Measurements from ENCODE around the gene SHMT2.
A peak's percentile ranks its signal among the peaks of the same experiment; 100 is the strongest.

SHMT2 gene

DNA sequence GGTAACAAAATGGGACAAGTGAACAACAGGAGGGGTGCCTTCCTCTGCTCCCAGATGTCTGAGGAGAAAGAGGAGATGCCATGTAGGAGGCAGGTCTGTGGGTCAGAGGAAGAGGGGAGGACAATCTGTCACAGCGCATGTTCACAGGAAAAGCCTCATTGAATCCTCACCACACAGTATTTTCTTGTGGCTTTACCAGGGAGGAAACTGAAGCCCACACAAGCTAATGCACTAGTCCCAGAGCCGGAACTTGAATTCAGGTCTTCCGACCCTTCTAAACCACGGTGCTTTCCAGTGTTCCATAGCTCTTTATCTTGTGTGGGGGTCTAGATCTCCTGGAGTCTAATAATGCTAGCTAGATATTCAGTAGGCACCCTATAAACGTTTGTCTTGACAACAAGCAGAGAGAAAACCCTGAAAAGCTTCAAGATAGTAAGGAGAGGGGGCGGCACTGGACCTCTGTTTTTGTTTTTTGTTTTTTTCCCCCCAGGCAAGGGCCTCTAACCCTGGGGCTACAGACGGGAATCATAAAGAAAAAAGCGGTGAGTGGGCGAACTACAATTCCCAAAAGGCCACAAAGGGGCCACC is 371 bp upstream of the SHMT2 start:
- DNase-seq = peak; percentile 55

DNA sequence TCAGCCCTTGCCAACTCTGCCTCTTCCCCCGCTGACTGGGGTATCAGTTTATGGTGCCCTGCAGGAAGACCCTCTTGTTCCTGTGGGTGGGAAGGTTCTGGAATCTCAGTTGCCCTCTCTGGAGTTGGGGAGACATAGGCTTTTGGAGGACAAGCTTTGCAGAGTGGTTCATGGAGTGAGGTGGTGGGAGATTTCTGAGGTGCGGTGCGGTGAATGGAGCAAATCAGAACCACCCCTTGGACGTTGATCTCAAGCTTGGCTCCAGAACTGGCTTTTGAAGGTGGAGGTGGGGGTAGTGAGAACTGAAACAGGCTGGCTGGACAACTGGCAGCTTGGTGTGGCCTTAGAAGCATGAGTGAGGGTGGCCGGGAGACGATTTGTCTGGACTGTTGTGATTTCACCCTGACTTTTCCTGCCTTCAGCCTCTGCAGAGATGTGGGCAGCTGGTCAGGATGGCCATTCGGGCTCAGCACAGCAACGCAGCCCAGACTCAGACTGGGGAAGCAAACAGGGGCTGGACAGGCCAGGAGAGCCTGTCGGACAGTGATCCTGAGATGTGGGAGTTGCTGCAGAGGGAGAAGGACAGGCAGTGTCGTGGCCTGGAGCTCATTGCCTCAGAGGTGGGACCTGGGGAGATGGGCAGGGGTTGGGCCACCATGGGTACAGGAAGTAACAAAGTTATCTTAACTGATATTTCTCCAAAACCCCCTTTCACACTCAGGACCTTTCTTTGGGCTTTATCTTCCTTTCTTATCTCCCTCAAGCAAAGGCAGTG is 1.1 kb downstream of the SHMT2 start:
- DNase-seq = no peak

DNA sequence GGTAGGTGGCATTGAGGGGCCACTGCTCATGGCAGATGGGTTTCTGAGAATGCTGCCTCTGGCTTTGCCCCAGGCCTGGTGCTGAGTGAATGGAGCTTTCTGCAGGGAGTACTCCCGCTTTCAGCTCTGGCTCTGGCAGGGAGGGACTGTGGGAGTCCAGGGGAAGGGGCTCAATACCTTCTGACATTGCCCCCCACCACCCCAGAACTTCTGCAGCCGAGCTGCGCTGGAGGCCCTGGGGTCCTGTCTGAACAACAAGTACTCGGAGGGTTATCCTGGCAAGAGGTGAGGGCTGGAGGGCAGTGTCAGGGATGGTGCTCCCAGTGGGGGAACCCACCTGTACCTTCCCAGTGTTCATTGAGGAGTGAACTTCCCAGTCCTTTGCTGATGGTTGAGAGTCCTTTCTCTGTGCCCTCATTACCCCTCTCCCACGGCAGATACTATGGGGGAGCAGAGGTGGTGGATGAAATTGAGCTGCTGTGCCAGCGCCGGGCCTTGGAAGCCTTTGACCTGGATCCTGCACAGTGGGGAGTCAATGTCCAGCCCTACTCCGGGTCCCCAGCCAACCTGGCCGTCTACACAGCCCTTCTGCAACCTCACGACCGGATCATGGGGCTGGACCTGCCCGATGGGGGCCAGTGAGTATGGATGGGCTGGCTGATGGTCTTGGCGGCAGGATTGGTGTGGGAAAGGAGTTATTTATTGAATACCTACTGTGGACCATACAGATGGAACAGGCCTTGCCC is 1.9 kb downstream of the SHMT2 start:
- DNase-seq = no peak

DNA sequence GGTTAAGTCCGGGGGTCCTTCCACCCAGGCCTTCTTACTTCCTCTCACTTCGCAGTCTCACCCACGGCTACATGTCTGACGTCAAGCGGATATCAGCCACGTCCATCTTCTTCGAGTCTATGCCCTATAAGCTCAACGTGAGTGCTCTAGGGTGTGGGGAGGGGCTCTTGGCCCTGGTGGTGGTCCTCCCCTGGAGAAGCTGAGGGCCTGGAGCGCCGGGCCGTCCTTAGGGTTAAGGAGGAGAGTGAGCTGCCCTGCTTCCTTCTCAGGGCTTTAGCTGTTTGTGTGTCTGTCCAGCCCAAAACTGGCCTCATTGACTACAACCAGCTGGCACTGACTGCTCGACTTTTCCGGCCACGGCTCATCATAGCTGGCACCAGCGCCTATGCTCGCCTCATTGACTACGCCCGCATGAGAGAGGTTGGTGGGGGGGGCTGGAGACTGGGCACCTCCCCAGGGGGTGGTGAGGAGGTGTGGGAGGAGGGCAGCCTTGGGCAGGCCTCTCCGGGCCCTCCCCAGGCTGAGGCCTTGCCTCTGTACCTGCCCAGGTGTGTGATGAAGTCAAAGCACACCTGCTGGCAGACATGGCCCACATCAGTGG is 2.7 kb downstream of the SHMT2 start:
- no peak for DNase-seq

DNA sequence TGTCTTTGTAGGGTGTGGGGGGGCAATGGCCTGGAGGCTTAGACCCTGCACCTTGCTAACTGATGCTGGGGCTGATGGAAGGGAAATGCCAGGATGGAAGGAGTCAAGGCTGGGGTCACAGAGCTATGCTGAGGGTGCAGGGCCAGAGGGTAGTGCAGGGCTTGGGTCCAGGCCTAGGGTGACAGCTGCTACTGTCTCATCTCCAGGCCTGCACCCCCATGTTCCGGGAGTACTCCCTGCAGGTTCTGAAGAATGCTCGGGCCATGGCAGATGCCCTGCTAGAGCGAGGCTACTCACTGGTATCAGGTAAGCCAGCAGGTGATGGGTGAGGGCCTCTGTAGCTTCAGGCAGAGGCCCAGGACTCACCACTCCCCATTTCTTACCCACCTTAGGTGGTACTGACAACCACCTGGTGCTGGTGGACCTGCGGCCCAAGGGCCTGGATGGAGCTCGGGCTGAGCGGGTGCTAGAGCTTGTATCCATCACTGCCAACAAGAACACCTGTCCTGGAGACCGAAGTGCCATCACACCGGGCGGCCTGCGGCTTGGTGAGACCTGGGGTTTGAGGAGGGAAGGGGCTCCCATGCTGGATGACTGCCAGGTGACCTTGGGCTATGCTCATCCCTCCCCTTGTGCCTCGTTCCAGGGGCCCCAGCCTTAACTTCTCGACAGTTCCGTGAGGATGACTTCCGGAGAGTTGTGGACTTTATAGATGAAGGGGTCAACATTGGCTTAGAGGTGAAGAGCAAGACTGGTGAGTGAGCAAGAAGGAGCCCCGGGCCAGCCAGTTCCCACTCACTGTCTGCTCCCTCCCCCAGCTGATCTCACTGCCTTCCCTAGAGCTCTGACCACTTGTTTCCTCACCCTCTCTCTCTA is 4.1 kb downstream of the SHMT2 start:
- DNase-seq = no peak

DNA sequence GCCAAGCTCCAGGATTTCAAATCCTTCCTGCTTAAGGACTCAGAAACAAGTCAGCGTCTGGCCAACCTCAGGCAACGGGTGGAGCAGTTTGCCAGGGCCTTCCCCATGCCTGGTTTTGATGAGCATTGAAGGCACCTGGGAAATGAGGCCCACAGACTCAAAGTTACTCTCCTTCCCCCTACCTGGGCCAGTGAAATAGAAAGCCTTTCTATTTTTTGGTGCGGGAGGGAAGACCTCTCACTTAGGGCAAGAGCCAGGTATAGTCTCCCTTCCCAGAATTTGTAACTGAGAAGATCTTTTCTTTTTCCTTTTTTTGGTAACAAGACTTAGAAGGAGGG is 4.7 kb downstream of the SHMT2 start:
- no peak for DNase-seq

DNA sequence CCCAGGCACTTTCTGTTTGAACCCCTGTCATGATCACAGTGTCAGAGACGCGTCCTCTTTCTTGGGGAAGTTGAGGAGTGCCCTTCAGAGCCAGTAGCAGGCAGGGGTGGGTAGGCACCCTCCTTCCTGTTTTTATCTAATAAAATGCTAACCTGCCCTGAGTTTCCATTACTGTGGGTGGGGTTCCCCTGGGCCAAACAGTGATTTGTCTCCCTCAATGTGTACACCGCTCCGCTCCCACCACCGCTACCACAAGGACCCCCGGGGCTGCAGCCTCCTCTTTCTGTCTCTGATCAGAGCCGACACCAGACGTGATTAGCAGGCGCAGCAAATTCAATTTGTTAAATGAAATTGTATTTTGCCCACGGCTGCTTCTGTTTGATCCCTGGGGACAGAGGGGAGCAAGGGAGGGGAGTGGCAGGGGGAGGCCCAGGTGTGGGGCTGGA is 5.1 kb downstream of the SHMT2 start:
- DNase-seq = no peak

DNA sequence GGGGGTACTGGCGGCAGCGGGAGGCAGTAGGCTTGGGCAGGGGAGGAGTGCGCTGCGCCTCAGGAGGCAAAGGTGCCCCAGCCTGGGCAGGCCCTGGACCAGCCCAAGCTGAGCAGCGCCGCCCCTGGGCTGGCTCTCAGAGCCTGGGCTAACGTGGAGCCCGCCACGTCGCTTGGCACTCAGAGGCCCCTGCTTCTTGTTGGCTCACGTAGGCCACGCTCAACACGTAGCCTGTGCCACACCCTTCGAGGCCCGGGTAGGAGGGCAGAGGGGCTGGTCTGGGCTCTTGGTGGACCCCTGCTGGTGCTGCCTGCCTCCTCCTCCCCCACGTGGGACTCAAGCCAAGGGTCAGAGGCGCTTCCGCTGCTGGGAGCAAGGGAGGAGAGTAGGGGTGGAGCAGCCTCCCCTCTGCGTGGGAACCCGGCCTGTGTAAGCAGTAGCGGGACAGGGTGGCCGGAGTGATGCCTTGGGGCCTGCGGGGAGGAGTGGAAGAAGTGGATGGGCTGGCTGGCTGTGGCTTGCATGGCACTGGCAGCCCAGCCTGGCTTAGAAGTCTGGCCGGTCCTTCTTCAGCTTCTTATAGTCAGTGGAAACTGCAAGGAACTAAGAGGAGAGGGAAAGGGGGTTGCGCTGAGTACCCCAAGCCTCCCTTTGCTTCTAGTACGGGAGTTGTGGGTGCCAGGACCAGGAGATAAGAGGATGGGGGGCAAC is 5.7 kb downstream of the SHMT2 start:
- no peak for DNase-seq

DNA sequence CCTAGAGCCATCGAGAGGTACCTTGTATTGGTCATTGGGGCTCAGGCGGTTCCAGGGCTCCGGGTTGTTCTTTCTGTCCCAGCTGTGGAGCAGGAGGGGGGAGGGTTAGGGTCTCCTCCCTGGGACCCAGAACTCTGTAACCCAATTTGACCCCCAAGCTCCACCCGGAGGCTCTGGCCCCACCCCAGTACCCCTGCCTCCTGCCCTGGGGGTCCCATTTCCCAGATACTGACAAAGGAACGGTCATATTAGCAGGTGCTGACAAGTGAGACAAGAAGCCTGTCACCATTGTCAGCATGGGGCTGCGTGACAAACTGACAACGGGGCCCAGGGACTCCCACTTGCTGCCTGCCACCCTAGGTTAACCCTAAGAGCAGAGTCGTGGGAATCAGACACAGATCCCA is 6.2 kb downstream of the SHMT2 start:
- no peak for DNase-seq

DNA sequence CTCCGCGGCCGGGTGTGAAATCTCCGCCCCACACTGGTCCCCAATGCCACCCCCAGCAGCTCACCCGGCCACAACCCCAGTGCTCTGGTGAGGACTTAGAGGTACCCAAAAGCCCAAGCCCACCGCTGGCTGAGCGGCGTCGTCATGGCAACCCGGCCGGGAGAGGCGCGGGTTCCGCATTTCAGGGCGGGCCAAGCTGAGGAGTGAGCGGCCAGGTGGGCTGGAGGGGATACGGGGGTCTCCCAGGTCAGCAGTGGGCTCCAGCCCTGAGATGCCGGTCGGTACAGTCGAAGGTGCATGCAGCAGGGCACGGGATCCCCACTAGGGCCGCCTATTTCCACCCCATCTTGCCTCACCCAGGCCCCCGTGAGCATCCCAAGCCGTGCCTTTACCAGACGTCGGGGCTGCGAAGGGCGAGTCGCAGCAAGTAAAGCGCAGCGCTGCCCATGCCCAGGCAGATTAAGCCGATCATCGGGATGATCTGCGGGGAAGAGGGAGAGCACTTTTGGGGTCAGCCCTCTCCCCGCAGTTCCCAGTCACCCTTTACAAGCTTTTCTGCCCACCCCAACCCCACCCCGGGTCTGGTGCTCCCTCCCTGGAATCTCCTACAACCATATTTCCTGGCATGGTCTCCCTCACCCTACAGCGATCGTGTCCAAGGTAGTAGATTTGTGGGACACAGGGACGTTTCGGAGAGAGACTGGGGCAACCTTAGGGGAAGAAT is 6.9 kb downstream of the SHMT2 start:
- DNase-seq = no peak

DNA sequence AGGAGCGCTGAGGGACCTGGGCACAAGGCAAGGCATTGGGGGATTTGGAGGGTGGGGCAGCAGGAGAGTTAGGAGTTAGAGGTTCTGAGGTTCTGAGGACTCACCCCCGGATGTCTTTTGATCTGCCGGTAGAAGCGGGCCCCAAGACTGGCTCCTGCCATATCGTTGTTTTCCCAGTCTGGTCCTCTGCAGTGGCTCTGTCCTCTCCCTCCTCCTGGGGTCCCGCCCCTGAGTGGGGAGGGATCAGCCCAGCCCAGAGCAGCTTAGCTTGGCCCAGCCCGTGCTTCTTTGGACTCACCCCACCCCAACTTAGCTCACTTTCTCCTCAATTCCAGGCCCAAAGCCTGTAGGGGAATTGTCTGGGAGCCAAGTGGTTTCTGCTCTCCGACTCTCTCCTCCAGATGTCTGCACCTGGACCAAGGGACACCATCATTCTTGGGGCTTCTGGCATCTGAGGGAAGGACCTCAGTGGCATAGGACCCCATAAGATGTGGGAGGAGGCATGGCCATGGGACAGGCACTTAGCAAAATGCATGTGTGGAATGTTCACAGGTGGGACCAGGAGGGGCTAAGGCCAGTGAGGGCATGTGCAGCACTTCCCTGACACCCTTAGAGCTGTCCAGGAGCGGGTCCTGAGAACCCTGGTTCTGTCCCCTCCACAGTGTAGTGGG is 7.5 kb downstream of the SHMT2 start:
- DNase-seq = no peak

DNA sequence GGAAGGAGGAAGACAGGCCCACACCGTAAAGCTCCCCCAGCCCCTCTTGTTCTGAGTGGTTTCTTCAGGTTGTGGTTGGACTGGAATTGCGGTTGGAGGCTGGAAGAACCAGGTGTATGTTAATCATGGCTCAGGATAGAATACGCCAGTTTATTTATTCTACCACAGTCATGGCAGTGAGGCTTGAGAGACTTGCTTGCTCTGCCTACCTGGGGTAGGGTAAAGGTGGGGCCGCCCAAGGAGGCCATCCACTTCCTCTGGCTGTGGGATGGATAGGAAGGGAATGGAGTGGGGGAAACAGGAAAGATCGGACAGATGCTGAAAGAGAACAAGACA is 8.1 kb downstream of the SHMT2 start:
- DNase-seq = no peak

DNA sequence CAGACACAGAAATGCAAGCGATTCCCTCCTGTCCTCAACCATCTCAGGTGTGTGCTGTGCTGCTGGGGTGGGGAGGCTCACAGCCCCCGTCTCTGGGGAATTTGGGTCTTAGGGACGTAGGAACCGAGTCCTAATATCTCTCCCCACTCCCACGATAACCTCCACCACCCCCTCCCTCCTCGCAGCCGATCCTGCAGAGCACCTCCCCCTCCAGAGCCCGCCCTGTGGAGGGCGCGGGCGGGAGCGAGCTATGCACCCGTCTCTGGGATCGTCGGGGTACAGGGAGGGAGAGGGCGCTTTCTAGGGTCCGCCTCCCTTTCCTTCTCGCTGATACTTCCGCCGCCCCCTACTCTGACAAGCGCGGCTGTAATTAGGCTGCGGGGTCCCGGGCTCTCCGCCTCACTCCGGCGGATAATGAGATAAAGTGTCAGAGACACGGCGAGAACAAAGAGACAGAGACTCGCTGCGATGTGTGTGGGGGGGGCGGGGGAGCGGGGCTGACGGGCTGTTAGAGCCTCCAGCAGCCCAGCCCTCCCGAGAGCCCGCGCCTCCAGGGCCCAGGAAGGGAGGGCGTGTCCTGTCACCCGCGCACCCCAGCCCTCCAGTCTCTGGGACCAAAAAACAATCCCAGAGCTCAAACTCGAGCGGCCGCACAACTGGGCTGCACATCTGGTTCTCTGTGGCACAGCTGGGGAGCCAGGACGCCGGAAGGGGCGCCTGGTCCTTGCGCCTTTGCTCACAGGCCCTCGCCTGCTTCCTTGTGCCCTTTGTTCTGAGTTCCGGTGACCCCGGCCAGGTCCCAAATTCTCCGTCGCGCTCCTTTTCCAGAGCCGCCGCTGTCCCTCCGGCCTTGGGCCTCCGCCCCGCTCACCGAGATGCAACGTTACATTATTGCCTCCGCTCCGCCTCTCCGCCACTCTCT is 8.7 kb downstream of the SHMT2 start:
- DNase-seq = peak; percentile 35

DNA sequence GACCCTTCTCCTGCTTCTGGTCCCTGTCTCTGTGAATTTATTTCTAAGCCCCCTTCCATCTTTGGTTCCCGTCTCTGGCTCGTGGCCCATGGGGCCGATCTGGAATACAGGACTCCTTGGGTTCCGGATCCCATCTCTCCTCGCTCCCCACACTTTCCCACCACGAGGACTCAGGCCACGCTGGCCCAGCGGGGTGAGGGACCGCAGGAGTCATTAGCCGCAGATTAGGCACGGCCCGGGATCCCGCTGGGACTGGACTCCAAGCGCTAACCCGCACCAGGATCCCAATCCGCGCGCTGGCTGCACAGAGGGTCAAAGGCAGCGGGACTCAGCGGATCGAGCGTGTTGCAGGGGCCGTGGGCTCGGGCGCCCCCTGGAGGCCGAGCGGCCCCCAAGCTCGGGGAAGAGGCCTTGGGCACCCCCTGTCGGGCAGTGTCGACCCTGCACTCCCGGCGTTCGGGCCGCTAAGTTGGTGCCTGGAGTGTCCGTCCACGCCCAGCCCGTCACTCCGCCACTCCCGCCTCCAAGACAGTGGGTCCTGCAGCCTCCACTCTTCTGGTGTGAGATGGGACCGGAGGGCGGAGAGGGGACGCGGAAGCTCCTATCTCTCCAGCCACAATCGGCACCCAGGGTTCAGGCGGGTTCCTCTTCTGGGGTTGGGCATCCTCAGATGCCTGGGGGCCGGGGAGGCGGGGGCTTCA is 9.5 kb downstream of the SHMT2 start:
- DNase-seq = peak; percentile 89

DNA sequence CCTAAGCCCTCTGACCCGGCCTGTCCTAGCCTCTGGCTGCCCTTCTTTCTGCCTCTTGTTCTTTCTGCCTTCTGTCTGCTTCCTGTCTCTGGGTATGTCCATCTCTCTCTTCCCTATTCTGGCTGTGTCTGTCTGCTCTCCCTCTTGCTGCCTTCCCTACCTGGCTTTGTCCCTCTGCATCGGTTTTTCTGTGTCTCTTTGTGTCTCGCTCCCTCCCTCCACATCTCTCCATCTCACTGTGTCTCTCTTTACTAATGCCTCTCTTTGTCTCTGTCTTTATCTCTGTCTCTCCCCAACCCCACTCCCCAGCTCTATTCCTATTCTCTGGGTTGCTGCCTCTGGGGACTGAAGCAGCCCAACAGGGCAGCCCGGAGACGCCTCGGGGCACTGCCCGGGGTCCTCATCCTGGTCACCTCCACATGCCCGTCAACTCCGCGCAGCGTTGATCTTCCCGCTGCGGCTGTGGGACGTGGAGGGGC is 10.1 kb downstream of the SHMT2 start:
- DNase-seq = no peak

DNA sequence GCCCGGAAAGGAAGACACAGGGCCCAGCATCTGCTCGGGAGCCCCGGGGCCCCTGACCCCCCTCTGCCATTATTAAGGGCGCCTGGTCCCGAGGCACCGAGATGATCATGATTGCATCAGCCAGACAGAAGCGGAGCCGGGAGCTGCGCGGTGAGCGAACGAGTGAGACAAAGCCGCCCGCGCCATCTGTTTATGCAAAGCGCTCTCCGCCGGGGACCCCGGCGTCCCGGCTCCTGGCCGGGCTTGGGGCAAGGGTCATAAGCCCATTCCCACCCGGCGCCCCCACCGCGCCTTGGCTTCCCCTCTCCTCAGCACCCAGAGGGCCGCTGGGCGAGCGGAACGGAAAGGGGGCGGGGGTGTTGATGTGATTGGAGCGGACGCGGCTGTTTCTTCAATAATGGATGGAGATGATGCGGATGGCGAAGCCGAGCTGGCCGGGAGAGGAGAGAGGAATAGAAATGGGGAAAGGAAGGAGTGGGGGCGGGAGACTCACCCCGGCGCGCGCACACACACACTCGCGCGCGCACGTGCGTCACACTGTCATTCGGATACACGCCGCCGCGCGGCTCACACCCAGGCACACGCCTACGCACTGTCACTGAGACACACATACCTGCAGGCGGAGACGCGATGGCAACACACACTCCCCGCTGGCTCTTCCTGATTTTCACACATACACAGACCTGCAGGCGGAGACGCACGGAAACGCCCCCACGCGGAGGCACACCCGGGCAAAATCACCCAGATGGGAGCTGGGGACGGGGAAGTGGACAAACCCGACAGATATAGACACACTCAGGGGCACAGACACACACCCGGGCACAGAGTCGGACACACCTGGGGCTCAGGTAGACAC is 10.8 kb downstream of the SHMT2 start:
- peak; percentile 77 for DNase-seq

DNA sequence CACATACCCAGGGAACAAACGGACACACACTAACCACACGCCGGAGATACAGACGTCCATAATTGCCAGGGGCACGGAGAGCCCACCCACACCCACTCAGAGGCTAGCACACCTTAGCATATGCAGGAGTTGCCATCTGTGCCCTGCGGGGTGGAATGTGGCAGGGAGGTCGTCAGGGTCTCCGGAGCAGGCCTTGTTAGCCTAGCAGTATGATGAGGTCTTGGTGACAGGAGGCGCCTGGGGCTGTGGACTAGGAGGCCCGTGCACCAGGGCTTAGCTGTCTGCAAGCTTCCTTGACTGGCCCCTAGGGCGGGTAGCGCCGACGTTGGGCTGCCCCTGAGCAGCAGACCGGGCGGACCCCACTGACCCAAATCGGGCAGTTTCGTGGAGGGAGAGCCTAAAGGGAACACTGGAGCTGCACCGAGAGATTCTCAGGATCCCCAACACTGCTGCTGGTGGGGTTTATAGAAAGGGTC is 11.5 kb downstream of the SHMT2 start:
- no peak for DNase-seq

All from CD4-positive, alpha-beta T cell treated with Interleukin-12 subunit alpha and Interleukin-12 subunit beta, for 1 hour (primary cell).